ENCODE results near the gene SLC45A2. TPM values are rescaled to one million over a fixed set of nuclear protein-coding genes. Genes with fewer than 3 reads are reported as not detected.

SLC45A2 gene
- total RNA-seq, 1 experiment from 2014 or later = not detected

GRCh38 chr5:34003941-34004340, 19.4 kb upstream of the SLC45A2 start:
- no peak for DNase-seq (ENCODE audit: low spot score)
- TF ChIP-seq RORB (CRISPR knock-in tag; IDR thresholded peaks at IDR 0.05) (no peak), PRRX2 (CRISPR knock-in tag; IDR thresholded peaks at IDR 0.05) (no peak), CREM (CRISPR knock-in tag; IDR thresholded peaks at IDR 0.05) (no peak), ZBTB21 (CRISPR knock-in tag; IDR thresholded peaks at IDR 0.05; ENCODE audit: borderline replicate concordance) (no peak), ATF3 (CRISPR knock-in tag; conservative IDR thresholded peaks at IDR 0.05) (no peak), FOXK1 (CRISPR knock-in tag; IDR thresholded peaks at IDR 0.05) (no peak), ZNF423 (CRISPR knock-in tag; IDR thresholded peaks at IDR 0.05) (no peak), IRF2 (CRISPR knock-in tag; IDR thresholded peaks at IDR 0.05; ENCODE audit: borderline replicate concordance, low read depth) (no peak), ZMAT4 (CRISPR knock-in tag; IDR thresholded peaks at IDR 0.05) (no peak), USF1 (CRISPR knock-in tag; IDR thresholded peaks at IDR 0.05) (no peak), ATF1 (CRISPR knock-in tag; IDR thresholded peaks at IDR 0.05) (no peak), NR2C2 (CRISPR knock-in tag; IDR thresholded peaks at IDR 0.05) (no peak), E2F5 (CRISPR knock-in tag; IDR thresholded peaks at IDR 0.05) (no peak), FOXJ3 (CRISPR knock-in tag; IDR thresholded peaks at IDR 0.05; ENCODE audit: borderline replicate concordance) (no peak), MAX (CRISPR knock-in tag; IDR thresholded peaks at IDR 0.05) (no peak), NFYB (CRISPR knock-in tag; conservative IDR thresholded peaks at IDR 0.05; ENCODE audit: low read depth) (no peak), AR (CRISPR knock-in tag; IDR thresholded peaks at IDR 0.05) (no peak), OVOL2 (CRISPR knock-in tag; IDR thresholded peaks at IDR 0.05; ENCODE audit: borderline replicate concordance) (no peak)
- ATAC-seq = no peak
- H3K4me3 Mint-ChIP-seq = no peak overlapping the region
- H3K36me3 Mint-ChIP-seq = peaks cover 13% of the 10 kb centered on the region
- peaks cover 23% of the 10 kb centered on the region for H3K4me1 Mint-ChIP-seq
- no peaks in the 10 kb centered on the region for H3K27me3 Mint-ChIP-seq (ENCODE audit: low read depth)
- ChIA-PET POLR2A (no interaction called here), CTCF (interaction anchor here (0.5 kb wide), 1 partner anchor 45 kb away, joined by 3 read pairs; no protein-coding TSS in a partner anchor)
- no peak overlapping the region for H3K27ac Mint-ChIP-seq
- no peaks in the 10 kb centered on the region for H3K9me3 Mint-ChIP-seq

GRCh38 chr5:34002629-34003328, 18.3 kb upstream of the SLC45A2 start:
- ChIA-PET CTCF (no interaction called here), POLR2A (no interaction called here)
- peaks cover 13% of the 10 kb centered on the region for H3K36me3 Mint-ChIP-seq
- TF ChIP-seq ETV6 (CRISPR knock-in tag; IDR thresholded peaks at IDR 0.05) (no peak), FOXP1 (CRISPR knock-in tag; IDR thresholded peaks at IDR 0.05; ENCODE audit: borderline replicate concordance) (no peak), ATF6 (CRISPR knock-in tag; IDR thresholded peaks at IDR 0.05) (no peak), EMX1 (CRISPR knock-in tag; IDR thresholded peaks at IDR 0.05) (no peak), MLX (CRISPR knock-in tag; IDR thresholded peaks at IDR 0.05) (no peak), ZSCAN18 (CRISPR knock-in tag; IDR thresholded peaks at IDR 0.05) (no peak), GTF2I (CRISPR knock-in tag; conservative IDR thresholded peaks at IDR 0.05) (no peak), E2F5 (CRISPR knock-in tag; IDR thresholded peaks at IDR 0.05) (no peak)
- H3K27ac Mint-ChIP-seq = no peak overlapping the region
- no peaks in the 10 kb centered on the region for H3K9me3 Mint-ChIP-seq
- ATAC-seq (no peak), DNase-seq (ENCODE audit: low spot score) (no peak)
- peaks cover 21% of the 10 kb centered on the region for H3K4me1 Mint-ChIP-seq
- no peak overlapping the region for H3K4me3 Mint-ChIP-seq
- H3K27me3 Mint-ChIP-seq (ENCODE audit: low read depth) = no peaks in the 10 kb centered on the region

Data from WTC11 (cell line).